PC-9 (cell line): Measurements from ENCODE around the gene IL1R1. TPM values are rescaled to one million over a fixed set of nuclear protein-coding genes. Genes with fewer than 3 reads are reported as not detected.
"Not testable (repeated sequence)": the region's sequence is repeated elsewhere in the genome, so short reads cannot be mapped to it uniquely, and the experiment has no call there.

ENCODE experiments used
- BruUV-seq: library from RNA; stranded (reverse); fragments of 400-500 nt; replicated peaks from 2 replicates; lab custom pipeline; 2021; lab: Mats Ljungman, UMichigan
- CTCF ChIA-PET: fragments of 300-600 bp; sonication (Branson Sonifier 250); formaldehyde crosslinking; loops from one replicate; lab custom pipeline; 2022; ENCODE audit warnings: antibody characterized with exemption; lab: Charles Lee
- POLR2A ChIA-PET: fragments of 300-600 bp; sonication (Branson Sonifier 250); formaldehyde crosslinking; loops from one replicate; lab custom pipeline; 2022; ENCODE audit warnings: antibody characterized with exemption; ENCODE audit not compliant: unreplicated experiment; lab: Charles Lee
- DNase-seq, 2 experiments: peaks; one replicate each; pipeline versions ENCODE4 v3.0.0 to v3.0.0-alpha.2; 2015 to 2022; ENCODE audit warnings: mixed read lengths in 1 of 2
- H2AFZ ChIP-seq: fragments of 200-600 bp; sonication (generic); 2 replicates; pipeline ENCODE4 v1.8.1; 2017; ENCODE audit warnings: antibody characterized with exemption
- H3F3A ChIP-seq: fragments of 200-600 bp; sonication (generic); 2 replicates; pipeline ENCODE4 v1.8.1; 2017; ENCODE audit warnings: antibody characterized with exemption, mild to moderate bottlenecking, low read depth; ENCODE audit not compliant: insufficient read depth
- H3K27ac ChIP-seq: fragments of 200-600 bp; sonication (generic); 2 replicates; pipeline ENCODE4 v1.6.1; 2016; ENCODE audit warnings: mixed run types
- H3K27me3 ChIP-seq: fragments of 200-600 bp; sonication (generic); 2 replicates; pipeline ENCODE4 v1.6.1; 2016; ENCODE audit warnings: low read depth, mixed run types; ENCODE audit not compliant: insufficient read depth
- H3K36me3 ChIP-seq: fragments of 200-600 bp; sonication (generic); 2 replicates; pipeline ENCODE4 v1.6.1; 2016; ENCODE audit warnings: low read depth, mixed run types
- H3K4me1 ChIP-seq: fragments of 200-600 bp; sonication (generic); replicated peaks from 2 replicates; pipeline ENCODE4 v1.6.1; 2016; ENCODE audit warnings: mixed run types; ENCODE audit not compliant: insufficient read depth
- H3K4me2 ChIP-seq: fragments of 200-600 bp; sonication (generic); 2 replicates; pipeline ENCODE4 v1.6.1; 2017; ENCODE audit warnings: mixed run types
- H3K4me3 ChIP-seq: fragments of 200-600 bp; sonication (generic); 2 replicates; pipeline ENCODE4 v1.6.1; 2016; ENCODE audit warnings: mixed run types
- H3K79me2 ChIP-seq: fragments of 200-600 bp; sonication (generic); 2 replicates; pipeline ENCODE4 v1.6.1; 2017; ENCODE audit warnings: low read depth, mixed run types
- H3K9me2 ChIP-seq: fragments of 200-600 bp; sonication (generic); 2 replicates; pipeline ENCODE4 v1.8.1; 2017; ENCODE audit warnings: mild to moderate bottlenecking; ENCODE audit not compliant: insufficient read depth
- H3K9me3 ChIP-seq: fragments of 200-600 bp; sonication (generic); 2 replicates; pipeline ENCODE4 v1.8.1; 2016; ENCODE audit warnings: low read depth; ENCODE audit not compliant: insufficient read depth
- H4K20me1 ChIP-seq: fragments of 200-600 bp; sonication (generic); 2 replicates; pipeline ENCODE4 v1.8.1; 2017; ENCODE audit not compliant: insufficient read depth
- CTCF ChIP-seq: fragments of 200-600 bp; sonication (generic); conservative IDR thresholded peaks from 2 replicates; pipeline ENCODE4 v1.6.1; 2017; ENCODE audit warnings: mixed run types, antibody characterized with exemption, mild to moderate bottlenecking, moderate library complexity
- EZH2 ChIP-seq: fragments of 200-600 bp; sonication (generic); IDR thresholded peaks from 2 replicates; pipeline ENCODE4 v1.8.0; 2017; ENCODE audit warnings: antibody characterized with exemption, low read depth
- intact Hi-C: fragments of 100-400 bp; cut with micrococcal nuclease; formaldehyde crosslinking; loops from one replicate; pipeline ENCODE4 v1.10.0; 2022; ENCODE audit not compliant: unreplicated experiment
- total RNA-seq: library from RNA; stranded (reverse); gene quantifications from 2 replicates; pipeline ENCODE4 v1.2.3, GENCODE V29; 2021

Gene IL1R1
- total RNA-seq, 1 experiment from 2014 or later, result 6.5 TPM

DNA sequence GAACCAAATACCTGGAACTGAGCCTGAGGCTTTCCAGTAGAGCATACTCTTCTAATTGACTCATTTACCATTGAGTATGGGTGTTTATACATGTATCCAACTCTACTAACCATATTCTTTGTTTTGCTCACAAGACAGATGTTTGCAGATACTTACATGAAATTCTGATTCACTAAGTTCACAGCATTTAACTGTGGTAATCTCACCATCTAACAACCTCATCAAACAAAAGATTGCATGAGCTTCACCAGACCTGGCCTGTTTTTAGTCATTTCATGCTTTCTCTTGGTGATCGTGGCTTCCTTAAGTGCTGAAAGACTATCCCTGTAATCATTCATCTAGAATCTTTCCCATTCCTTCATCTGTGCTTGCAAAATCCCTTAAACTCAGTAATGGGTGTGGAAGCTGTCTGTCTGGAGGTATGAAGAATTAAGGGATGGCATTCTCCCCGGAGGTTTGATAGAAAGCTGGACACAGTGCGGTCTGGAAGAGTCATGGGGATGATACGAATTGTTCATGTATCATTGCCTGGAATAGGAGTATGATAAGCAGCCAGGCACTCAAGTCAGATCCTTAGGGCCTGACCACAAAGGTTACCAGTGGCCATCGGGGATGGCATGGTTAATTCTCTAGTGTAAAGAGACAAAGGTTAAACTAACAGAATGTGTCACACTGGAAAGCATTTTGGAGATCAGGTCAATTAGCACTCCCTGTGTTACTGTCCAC, 42.0 kb upstream of the IL1R1 start:
- peak overlapping the region; percentile 61 for H3K4me2 ChIP-seq
- TF ChIP-seq CTCF (no peak), EZH2 (no peak)
- 0 out of 2 replicates have a peak, but pooled peaks cover 6% of the 10 kb centered on the region for H3K9me3 ChIP-seq
- ChIA-PET POLR2A (interaction anchor here (0.6 kb wide), 1 partner anchor 14 kb away, joined by 4 read pairs; no protein-coding TSS in a partner anchor), CTCF (no interaction called here)
- peak overlapping the region; percentile 84 for H3K27ac ChIP-seq
- H2AFZ ChIP-seq, result peak overlapping the region; percentile 59
- DNase-seq, result peak; percentile 24 to 97
- no peaks in the 10 kb centered on the region for H3K9me2 ChIP-seq
- peaks cover 40% of the 10 kb centered on the region for H3F3A ChIP-seq
- H4K20me1 ChIP-seq, result no peaks in the 10 kb centered on the region
- BruUV-seq, result no TSS peak
- intact Hi-C loops, result loop anchor here (1.0 to 2.0 kb wide), 2 partner anchors 30 to 79 kb away; no protein-coding TSS in a partner anchor
- H3K27me3 ChIP-seq, result no peaks in the 10 kb centered on the region
- peaks cover 45% of the 10 kb centered on the region for H3K4me1 ChIP-seq
- no peaks in the 10 kb centered on the region for H3K79me2 ChIP-seq
- no peaks in the 10 kb centered on the region for H3K36me3 ChIP-seq
- H3K4me3 ChIP-seq, result no peak overlapping the region

- CTCF ChIA-PET, result no interaction called here
- intact Hi-C loops, result loop anchor here (2.0 kb wide), 1 partner anchor 30 kb away; no protein-coding TSS in a partner anchor
- no peaks in the 10 kb centered on the region for H4K20me1 ChIP-seq
- H3F3A ChIP-seq, result peaks cover 37% of the 10 kb centered on the region
- peak overlapping the region; percentile 61 for H3K4me2 ChIP-seq
- no peak for DNase-seq
- no peaks in the 10 kb centered on the region for H3K9me2 ChIP-seq
- BruUV-seq, result no TSS peak
- H3K79me2 ChIP-seq, result no peaks in the 10 kb centered on the region
- H3K4me1 ChIP-seq, result peaks cover 44% of the 10 kb centered on the region
- POLR2A ChIA-PET, result no interaction called here
- H2AFZ ChIP-seq, result no peak overlapping the region
- TF ChIP-seq CTCF, result no peak
- no peak for TF ChIP-seq EZH2
- no peaks in the 10 kb centered on the region for H3K36me3 ChIP-seq
- peak overlapping the region; percentile 84 for H3K27ac ChIP-seq
- H3K27me3 ChIP-seq, result no peaks in the 10 kb centered on the region
- no peak overlapping the region for H3K4me3 ChIP-seq
- H3K9me3 ChIP-seq, result 0 out of 2 replicates have a peak, but pooled peaks cover 6% of the 10 kb centered on the region
Observed at GRCh38 chr2:102101097-102101848, 41.3 kb upstream of the IL1R1 start.

GRCh38 chr2:102101849-102102635, 40.5 kb upstream of the IL1R1 start:
- peak overlapping the region; percentile 61; the same call in 1 of the 2 replicates for H3K4me2 ChIP-seq
- no peaks in the 10 kb centered on the region for H3K27me3 ChIP-seq
- POLR2A ChIA-PET, result no interaction called here
- H3K27ac ChIP-seq, result no peak overlapping the region
- intact Hi-C loops, result loop anchor here (2.0 kb wide), 1 partner anchor 31 kb away; no protein-coding TSS in a partner anchor
- DNase-seq, result no peak
- peaks cover 37% of the 10 kb centered on the region for H3F3A ChIP-seq
- H3K4me3 ChIP-seq, result no peak overlapping the region
- no peaks in the 10 kb centered on the region for H3K79me2 ChIP-seq
- no TSS peak for BruUV-seq
- TF ChIP-seq CTCF, result no peak
- no peak for TF ChIP-seq EZH2
- H3K4me1 ChIP-seq, result peaks cover 44% of the 10 kb centered on the region
- H3K36me3 ChIP-seq, result no peaks in the 10 kb centered on the region
- CTCF ChIA-PET, result no interaction called here
- no peaks in the 10 kb centered on the region for H4K20me1 ChIP-seq
- H3K9me2 ChIP-seq, result no peaks in the 10 kb centered on the region
- H2AFZ ChIP-seq, result no peak overlapping the region
- H3K9me3 ChIP-seq, result 0 out of 2 replicates have a peak, but pooled peaks cover 2% of the 10 kb centered on the region

DNA sequence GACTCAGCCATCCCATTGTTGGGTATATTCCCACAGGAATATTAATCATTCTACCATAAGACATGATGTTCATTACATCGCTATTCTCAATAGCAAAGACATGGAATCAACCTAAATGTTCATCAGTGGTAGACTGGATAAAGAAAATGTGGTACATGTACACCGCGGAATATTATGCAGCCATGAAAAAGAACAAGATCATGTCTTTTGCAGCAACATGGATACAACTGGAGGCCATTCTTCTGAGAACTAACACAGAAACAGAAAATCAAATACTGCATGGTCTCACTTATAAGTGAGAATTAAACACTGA, 40.0 kb upstream of the IL1R1 start:
- intact Hi-C loops, H3K9me2 ChIP-seq, H3K4me3 ChIP-seq, H3K4me2 ChIP-seq, H2AFZ ChIP-seq, H3K27me3 ChIP-seq, H3K27ac ChIP-seq, CTCF ChIA-PET, DNase-seq, BruUV-seq, H3K79me2 ChIP-seq, H3K9me3 ChIP-seq, H4K20me1 ChIP-seq, POLR2A ChIA-PET, H3K36me3 ChIP-seq: not testable (repeated sequence)
- Histone ChIP-seq H3K4me1 (peaks cover 44% of the 10 kb centered on the region), H3F3A (peaks cover 37% of the 10 kb centered on the region)
